ENCODE measurements around the gene OSTN.

DNA sequence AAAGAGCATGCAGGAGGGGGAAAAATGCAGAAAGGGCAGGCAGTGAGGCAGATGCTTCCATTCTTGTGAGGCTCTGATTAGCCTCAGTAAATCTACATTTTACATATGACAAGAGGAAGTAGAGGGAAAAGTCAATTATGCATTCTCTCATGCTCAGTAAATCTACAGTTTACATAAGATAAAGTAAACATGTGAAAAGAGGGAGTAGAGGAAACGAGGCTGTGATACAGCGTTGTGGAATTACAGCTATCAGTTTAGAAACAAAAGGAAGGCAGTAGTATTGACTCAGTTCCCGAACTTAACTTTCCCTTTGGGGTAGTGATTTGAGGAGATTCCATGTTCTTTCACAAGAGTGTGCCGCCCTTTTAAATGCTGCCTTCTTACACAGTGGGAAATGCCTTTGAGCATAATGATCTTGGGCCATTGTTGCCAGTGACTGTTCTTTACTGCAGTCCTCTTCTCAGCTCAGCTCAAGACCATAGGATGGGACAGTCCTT lies 39.3 kb downstream of the OSTN start:
- TF ChIP-seq, protein P1, sequence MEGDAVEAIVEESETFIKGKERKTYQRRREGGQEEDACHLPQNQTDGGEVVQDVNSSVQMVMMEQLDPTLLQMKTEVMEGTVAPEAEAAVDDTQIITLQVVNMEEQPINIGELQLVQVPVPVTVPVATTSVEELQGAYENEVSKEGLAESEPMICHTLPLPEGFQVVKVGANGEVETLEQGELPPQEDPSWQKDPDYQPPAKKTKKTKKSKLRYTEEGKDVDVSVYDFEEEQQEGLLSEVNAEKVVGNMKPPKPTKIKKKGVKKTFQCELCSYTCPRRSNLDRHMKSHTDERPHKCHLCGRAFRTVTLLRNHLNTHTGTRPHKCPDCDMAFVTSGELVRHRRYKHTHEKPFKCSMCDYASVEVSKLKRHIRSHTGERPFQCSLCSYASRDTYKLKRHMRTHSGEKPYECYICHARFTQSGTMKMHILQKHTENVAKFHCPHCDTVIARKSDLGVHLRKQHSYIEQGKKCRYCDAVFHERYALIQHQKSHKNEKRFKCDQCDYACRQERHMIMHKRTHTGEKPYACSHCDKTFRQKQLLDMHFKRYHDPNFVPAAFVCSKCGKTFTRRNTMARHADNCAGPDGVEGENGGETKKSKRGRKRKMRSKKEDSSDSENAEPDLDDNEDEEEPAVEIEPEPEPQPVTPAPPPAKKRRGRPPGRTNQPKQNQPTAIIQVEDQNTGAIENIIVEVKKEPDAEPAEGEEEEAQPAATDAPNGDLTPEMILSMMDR (IDR thresholded peaks at IDR 0.05): no peak
- TF ChIP-seq EZH2 (IDR thresholded peaks at IDR 0.05; ENCODE audit: borderline replicate concordance, insufficient read depth, low read depth, low read length, poor library complexity, severe bottlenecking): no peak

Data from B cell (primary cell).